ENCODE measurements around the gene THYN1.

- TF ChIP-seq CTCF (IDR thresholded peaks at IDR 0.05), result no peak
- TF ChIP-seq POLR2A (IDR thresholded peaks at IDR 0.05), result no peak
These were observed 7.1 kb downstream of the THYN1 start for GRCh38 chr11:134246100-134246499.

Measured in adrenal gland (tissue), 5 donors.